VCaP (cell line): ENCODE data around the gene CTNNA1.
"Not testable (repeated sequence)": the region's sequence is repeated elsewhere in the genome, so short reads cannot be mapped to it uniquely, and the experiment has no call there.

ENCODE experiments used
- H3K27ac ChIP-seq: fragments of 450-650 bp; 2 replicates; pipeline ENCODE4 v1.5.1; 2017
- CTCF ChIP-seq: fragments of 450-650 bp; conservative IDR thresholded peaks from 2 replicates; pipeline ENCODE4 v1.5.1; 2017; ENCODE audit warnings: mild to moderate bottlenecking, moderate library complexity

The CTNNA1 gene

DNA sequence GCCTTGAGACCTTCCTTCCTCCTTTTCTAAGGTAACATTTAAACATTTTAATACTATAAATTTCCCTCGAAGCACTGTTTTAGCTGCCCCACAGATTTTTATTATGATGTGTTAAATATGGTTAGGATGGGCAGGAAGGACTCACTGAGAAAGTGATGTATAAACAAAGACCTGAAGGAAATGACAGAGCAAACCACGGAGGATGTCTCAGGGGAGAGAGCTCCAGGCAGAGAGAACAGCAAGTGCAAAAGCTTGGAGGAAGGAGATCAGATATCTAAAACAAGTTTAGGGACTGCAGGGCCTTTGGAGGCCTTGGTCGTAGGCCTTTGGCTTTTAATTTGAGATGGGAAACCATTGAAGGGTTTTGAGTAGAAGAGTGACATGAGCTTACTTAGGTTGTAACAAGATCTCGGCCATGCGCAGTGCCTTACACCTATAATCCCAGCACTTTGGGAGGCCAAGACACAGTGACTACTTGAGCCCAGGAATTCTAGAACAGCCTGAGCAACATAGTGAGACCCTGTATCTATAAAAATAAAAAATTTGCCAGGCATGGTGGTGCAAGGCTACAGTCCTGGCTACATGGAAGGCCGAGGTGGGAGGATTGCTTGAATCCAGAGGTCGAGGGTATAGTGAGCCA is 157.4 kb downstream of the CTNNA1 start:
- TF ChIP-seq CTCF = no peak

GRCh38 chr5:138911441-138911840 is 158.2 kb downstream of the CTNNA1 start:
- TF ChIP-seq CTCF = no peak
- H3K27ac ChIP-seq = no peak overlapping the region

More for the DNA sequence above, 157.4 kb downstream of the CTNNA1 start:
- H3K27ac ChIP-seq = no peak overlapping the region

GRCh38 chr5:138912093-138912492 is 158.9 kb downstream of the CTNNA1 start:
- no peak for TF ChIP-seq CTCF
- H3K27ac ChIP-seq = no peak overlapping the region

DNA sequence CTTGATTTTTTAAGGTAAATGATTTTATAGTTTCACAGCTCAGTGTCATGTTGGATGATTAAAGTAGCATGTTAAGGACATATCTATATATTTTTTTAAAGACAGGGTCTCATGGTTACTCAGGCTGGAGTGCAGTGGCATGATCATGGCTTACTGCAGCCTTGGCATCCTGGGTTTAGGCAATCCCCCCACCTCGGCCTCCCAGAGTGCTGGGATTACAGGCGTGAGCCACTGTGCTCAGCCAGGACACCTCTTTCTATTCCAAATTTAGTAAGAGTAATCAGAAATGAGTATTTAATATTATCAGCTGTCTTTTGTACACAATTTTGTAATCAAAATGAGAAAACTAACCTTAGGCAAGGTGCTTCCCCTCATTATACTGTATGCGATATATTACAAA is 160.5 kb downstream of the CTNNA1 start:
- TF ChIP-seq CTCF = no peak
- H3K27ac ChIP-seq = no peak overlapping the region

GRCh38 chr5:138914338-138914737 is 161.1 kb downstream of the CTNNA1 start:
- H3K27ac ChIP-seq = no peak overlapping the region
- TF ChIP-seq CTCF = no peak

- no peak for TF ChIP-seq CTCF
- no peak overlapping the region for H3K27ac ChIP-seq
Observed at GRCh38 chr5:138918686-138919085, 165.5 kb downstream of the CTNNA1 start.

GRCh38 chr5:138920181-138920580 is 167.0 kb downstream of the CTNNA1 start:
- H3K27ac ChIP-seq = no peak overlapping the region
- TF ChIP-seq CTCF = no peak

DNA sequence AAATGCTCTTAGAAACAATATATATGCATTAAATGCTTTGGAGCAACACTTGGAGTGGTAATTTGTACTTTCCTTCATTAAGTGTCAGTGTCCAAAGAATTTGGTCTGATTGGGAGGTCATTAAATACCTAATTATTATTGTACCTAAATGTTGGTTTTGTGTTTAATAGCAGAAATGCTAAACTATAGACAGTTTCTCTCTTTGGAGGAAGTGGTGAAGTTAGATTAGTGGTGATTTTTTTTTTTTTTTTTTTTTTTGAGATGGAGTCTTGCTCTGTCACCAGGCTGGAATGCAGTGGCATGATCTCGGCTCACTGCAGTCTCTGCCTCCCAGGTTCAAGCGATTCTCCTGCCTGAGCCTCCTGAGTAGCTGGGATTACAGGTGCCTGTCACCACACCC is 168.1 kb downstream of the CTNNA1 start:
- H3K27ac ChIP-seq = not testable (repeated sequence)
